ENCODE measurements around the gene HAGH.
"Not testable (repeated sequence)": the region's sequence is repeated elsewhere in the genome, so short reads cannot be mapped to it uniquely, and the experiment has no call there.

The HAGH gene

DNA sequence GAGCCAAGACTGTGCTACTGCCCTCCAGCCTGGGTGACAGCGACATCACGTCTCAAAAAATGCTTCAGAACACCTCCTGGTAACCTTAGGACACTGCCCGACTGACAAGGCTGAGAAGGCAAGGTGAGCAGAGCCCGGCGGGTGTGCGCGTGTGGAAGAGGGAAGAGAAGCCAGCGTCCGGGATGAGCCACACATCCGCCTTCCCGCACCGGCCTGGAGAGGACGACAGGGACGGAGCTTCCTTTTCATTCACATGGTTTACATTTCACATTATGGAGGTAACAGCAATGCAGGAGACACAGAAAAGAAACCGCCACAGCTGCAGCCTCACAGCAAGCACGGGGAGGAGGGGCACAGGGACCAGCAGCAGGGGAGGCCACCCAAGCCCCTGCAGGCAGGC lies 16.5 kb downstream of the HAGH start:
- no peak for DNase-seq (ENCODE audit: low read depth, low spot score)

GRCh38 chr16:1809281-1809801 lies 17.3 kb downstream of the HAGH start:
- DNase-seq (ENCODE audit: low read depth, low spot score): no peak

DNA sequence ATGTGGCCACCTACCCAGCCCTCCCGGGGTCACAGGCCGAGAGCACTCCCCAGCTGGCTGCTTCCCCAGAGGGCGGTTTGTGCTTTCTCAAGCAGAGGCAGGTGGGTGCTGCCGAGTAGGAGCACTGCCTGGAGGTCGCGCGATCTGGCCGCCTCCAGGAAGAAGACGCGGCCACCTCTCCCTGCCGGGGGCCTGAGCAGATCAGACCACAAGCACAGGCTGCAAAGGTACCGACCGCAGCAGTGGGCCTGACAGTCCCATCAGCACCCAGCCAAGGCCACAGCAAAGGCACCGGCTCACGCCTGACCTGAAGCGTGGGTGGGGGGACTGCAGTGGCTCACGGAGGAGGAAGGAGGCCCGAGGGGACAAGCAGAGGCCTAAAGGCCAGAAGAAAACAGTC lies 17.9 kb downstream of the HAGH start:
- DNase-seq (ENCODE audit: low read depth, low spot score): no peak

- DNase-seq (ENCODE audit: low read depth, low spot score): no peak
Observed at GRCh38 chr16:1807626-1808025, 19.0 kb downstream of the HAGH start.

DNA sequence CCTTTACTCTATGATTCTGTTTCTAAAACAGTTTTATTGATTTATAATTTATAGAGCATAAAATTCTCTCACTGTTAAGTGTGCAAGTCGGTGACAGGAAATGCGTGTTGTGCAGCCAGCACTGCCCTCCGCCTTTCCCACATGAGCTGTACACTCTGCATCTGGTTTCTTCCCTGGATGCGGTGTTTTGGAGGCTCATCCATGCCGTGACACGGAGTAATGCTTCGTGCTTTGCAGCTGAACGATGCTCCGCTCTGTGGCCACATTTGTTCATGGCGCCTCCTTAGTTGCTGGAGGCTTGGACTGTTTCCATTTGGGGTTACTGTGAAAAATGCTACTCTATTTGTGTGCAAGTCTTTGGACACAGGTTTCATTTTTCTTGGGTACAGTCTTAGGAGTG lies 25.9 kb downstream of the HAGH start:
- DNase-seq (ENCODE audit: low read depth, low spot score): no peak

DNA sequence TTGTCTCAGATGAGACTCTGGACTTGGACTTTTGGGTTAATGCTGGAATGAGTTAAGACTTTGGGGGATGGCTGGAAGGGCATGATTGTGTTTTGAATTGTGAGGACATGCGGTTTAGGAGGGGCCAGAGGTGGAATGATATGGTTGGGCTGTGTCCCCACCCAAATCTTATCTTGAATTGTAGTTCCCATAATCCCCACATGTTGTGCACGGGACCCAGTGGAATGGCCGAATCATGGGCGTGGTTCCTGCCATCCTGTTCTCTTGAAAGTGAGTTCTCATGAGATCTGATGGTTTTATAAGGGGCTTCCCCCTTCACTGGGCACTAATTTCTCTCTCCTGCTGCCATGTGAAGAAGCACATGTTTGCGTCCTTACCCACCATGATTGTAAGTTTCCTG lies 27.4 kb downstream of the HAGH start:
- DNase-seq (ENCODE audit: low read depth, low spot score): not testable (repeated sequence)

- DNase-seq (ENCODE audit: low read depth, low spot score): no peak
Observed at GRCh38 chr16:1794908-1795666, 31.5 kb downstream of the HAGH start.

- DNase-seq (ENCODE audit: low read depth, low spot score): no peak
Observed at GRCh38 chr16:1794221-1794871, 32.3 kb downstream of the HAGH start.

- no peak for DNase-seq (ENCODE audit: low read depth, low spot score)
Observed at GRCh38 chr16:1793578-1794220, 32.9 kb downstream of the HAGH start, which contains the start of gene IGFALS. Gene IGFALS (minus strand): TSS chr16:1793705. CDS start chr16:1793652, 53 bp downstream.

- DNase-seq (ENCODE audit: low read depth, low spot score): no peak
Observed at GRCh38 chr16:1792836-1793577, 33.6 kb downstream of the HAGH start.

GRCh38 chr16:1791943-1792812 lies 34.4 kb downstream of the HAGH start:
- no peak for DNase-seq (ENCODE audit: low read depth, low spot score)

- DNase-seq (ENCODE audit: low read depth, low spot score): no peak
Observed at GRCh38 chr16:1791256-1791942, 35.2 kb downstream of the HAGH start.

GRCh38 chr16:1790611-1791255 lies 35.9 kb downstream of the HAGH start:
- no peak for DNase-seq (ENCODE audit: low read depth, low spot score)

GRCh38 chr16:1790261-1790610 lies 36.4 kb downstream of the HAGH start:
- no peak for DNase-seq (ENCODE audit: low read depth, low spot score)

DNA sequence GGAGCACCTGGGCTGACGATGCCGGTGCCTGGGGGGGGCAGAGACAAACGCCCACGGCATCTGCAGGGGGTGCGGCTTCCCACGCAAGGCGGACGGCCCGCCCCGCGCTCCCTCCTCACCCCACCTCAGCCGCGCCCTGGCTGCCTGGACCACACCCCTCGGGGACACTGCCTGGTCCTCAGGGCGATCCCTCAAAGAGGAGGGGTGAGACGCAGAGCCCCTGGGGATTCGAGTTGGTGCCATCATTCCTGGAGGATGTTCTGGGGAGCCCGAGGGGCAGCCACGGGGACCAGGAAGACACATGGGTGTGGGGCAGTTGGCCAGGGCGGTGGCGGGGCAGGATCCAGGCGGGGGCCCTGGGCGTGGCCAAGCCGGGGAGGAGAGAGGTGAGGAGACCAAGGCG lies 37.0 kb downstream of the HAGH start:
- no peak for DNase-seq (ENCODE audit: low read depth, low spot score)

DNA sequence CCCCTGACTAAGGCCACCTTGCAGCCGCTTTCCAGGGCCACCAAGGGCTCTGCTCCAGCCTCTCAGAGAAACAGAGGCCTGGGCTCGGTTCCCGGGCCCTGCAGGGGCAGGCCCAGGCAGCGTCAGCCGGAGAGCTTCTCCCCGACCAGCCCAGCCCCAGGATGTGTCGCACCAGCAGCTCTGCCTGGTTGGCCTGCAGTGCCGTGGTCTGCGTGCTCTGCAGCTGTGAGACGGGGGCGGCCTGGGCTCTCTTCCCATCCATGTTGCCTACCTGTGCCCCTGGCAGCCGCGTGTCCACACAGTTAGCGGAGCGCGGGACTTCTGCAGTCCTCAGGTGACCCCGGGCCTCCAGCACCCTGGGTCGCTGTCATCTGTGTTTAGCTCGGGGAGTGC lies 37.9 kb downstream of the HAGH start:
- DNase-seq (ENCODE audit: low read depth, low spot score): no peak

GRCh38 chr16:1788095-1788707 lies 38.4 kb downstream of the HAGH start:
- DNase-seq (ENCODE audit: low read depth, low spot score): no peak

DNA sequence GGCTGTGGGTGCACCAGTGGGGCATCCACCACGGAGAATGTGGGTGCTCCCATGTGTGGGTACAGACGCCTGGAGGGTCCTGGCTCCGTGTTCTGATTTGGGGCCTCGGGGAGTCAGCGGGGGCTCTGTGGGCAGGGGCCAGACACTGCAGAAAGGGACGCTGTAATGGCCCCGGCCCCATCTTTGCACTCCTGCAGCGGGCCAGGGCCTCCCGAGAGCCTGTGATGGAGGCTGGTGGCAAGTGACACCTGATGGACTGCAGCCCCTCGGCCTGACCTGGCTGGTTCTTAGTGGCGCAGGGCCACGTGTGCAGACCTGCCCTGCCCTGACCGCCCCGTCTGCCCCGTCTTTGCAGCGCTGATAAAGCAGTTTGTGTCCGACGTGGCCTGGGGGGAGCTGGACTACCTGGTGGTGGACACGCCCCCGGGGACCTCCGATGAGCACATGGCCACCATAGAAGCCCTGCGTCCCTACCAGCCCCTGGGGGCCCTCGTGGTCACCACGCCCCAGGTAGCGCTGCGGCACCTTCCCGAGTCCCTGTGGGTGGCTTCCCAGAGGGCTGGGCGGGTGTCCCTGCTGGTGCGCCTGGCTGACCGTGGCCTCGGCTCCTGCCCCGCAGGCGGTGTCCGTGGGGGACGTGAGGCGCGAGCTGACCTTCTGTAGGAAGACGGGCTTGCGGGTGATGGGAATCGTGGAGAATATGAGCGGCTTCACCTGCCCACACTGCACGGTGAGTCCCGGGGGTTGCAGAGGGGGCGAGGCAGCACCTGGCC lies 39.1 kb downstream of the HAGH start:
- DNase-seq (ENCODE audit: low read depth, low spot score): no peak

- DNase-seq (ENCODE audit: low read depth, low spot score): no peak
Observed at GRCh38 chr16:1787056-1787321, 39.6 kb downstream of the HAGH start.
